Immature natural killer cell (primary cell): Measurements from ENCODE around the gene PEX10. TPM values are rescaled to one million over a fixed set of nuclear protein-coding genes. Genes with fewer than 3 reads are reported as not detected.
A peak's percentile ranks its signal among the peaks of the same experiment; 100 is the strongest.

Experiments
- DNase-seq, 3 donors: peaks; one replicate each; pipeline ENCODE4 v3.0.0; 2022; ENCODE audit warnings: mixed read lengths in 1 of 3
- H3K27ac Mint-ChIP-seq, 6 donors: one replicate each; pipeline ENCODE4 v1.8.0; 2020; ENCODE audit warnings: mixed read lengths in 6 of 6, mild to moderate bottlenecking in 5 of 6, inconsistent platforms in 4 of 6, moderate library complexity in 3 of 6
- H3K27me3 Mint-ChIP-seq, 3 donors: one replicate each; pipeline ENCODE4 v1.8.0; 2020 to 2021; ENCODE audit warnings: low read depth in 3 of 3, mild to moderate bottlenecking in 3 of 3, mixed read lengths in 3 of 3, moderate library complexity in 3 of 3, inconsistent platforms in 1 of 3
- H3K36me3 Mint-ChIP-seq, 3 donors: one replicate each; pipeline ENCODE4 v1.8.0; 2020; ENCODE audit warnings: mixed read lengths in 3 of 3, inconsistent platforms in 2 of 3, mild to moderate bottlenecking in 2 of 3
- H3K4me1 Mint-ChIP-seq, 2 donors: one replicate each; pipeline ENCODE4 v1.8.0; 2020; ENCODE audit warnings: inconsistent platforms in 2 of 2, mild to moderate bottlenecking in 2 of 2, mixed read lengths in 2 of 2, moderate library complexity in 1 of 2
- H3K4me3 Mint-ChIP-seq, 5 donors: one replicate each; pipeline ENCODE4 v1.8.0; 2020; ENCODE audit warnings: mild to moderate bottlenecking in 5 of 5, mixed read lengths in 5 of 5, inconsistent platforms in 3 of 5, moderate library complexity in 3 of 5
- H3K9me3 Mint-ChIP-seq, 6 donors: one replicate each; pipeline ENCODE4 v1.8.0; 2020; ENCODE audit warnings: mild to moderate bottlenecking in 6 of 6, mixed read lengths in 6 of 6, inconsistent platforms in 4 of 6, moderate library complexity in 3 of 6
- polyA plus RNA-seq, 3 donors: library from polyadenylated mRNA; unstranded; fragments of 300-500 nt; fragmentation: Illumina TruSeq; gene quantifications; one replicate each; pipeline ENCODE4 v1.2.3, GENCODE V29; 2021

PEX10 gene
- polyA plus RNA-seq, 3 donors from 2014 or later: 9.1 to 18.2 (median 9.3) TPM

GRCh38 chr1:2381741-2382620 is 30.4 kb downstream of the PEX10 start:
- no peak overlapping the region for H3K27ac Mint-ChIP-seq

GRCh38 chr1:2380816-2381591 is 31.4 kb downstream of the PEX10 start:
- no peak overlapping the region for H3K27ac Mint-ChIP-seq
- H3K27me3 Mint-ChIP-seq: peaks cover 0 to 4% (median 0%) of the 10 kb centered on the region in 3 donors
- H3K9me3 Mint-ChIP-seq: no peaks in the 10 kb centered on the region
- H3K4me1 Mint-ChIP-seq: no peaks in the 10 kb centered on the region
- no peaks in the 10 kb centered on the region for H3K36me3 Mint-ChIP-seq
- no peak for DNase-seq
- H3K4me3 Mint-ChIP-seq: no peak overlapping the region

More at GRCh38 chr1:2381741-2382620, 30.4 kb downstream of the PEX10 start:
- H3K4me1 Mint-ChIP-seq: no peaks in the 10 kb centered on the region
- no peaks in the 10 kb centered on the region for H3K36me3 Mint-ChIP-seq
- H3K4me3 Mint-ChIP-seq: no peak overlapping the region
- peak; percentile 69 to 75 (median 71) for DNase-seq
- H3K9me3 Mint-ChIP-seq: no peaks in the 10 kb centered on the region
- H3K27me3 Mint-ChIP-seq: peaks cover 0 to 4% (median 3%) of the 10 kb centered on the region in 3 donors

DNA sequence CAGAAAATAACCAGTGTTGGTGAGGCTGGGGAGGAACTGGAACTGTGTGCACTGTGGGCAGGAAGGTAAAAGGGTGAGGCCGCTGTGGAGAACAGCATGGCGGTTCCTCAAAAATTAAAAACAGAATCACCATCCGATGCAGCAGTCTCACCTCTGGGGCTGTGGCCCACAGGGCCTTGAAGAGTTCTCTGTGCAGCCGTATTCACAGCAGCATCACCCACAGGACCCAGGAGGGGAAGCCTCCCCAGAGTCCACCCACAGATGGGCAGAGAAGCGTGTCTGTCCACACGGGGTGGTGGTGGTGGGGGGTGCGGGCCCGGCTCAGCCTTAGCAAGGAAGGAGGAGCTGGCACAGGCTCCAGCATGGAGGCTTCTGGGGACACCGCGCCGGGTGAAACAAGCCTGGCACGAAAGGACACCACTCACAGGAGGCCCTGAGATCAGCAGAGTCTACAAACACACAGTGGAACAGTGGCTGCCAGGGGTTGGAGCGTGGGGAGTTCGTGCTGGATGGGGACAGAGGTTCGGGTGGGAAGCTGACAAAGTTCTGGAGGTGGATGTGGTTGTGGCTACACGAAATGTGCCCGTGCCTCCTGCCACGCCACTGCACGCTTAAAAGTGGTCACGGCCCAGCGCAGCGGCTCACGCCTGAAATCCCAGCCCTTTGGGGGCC is 32.5 kb downstream of the PEX10 start:
- no peaks in the 10 kb centered on the region for H3K4me1 Mint-ChIP-seq
- H3K27ac Mint-ChIP-seq: peak overlapping the region in 1 of 6 donors; percentile 19
- H3K36me3 Mint-ChIP-seq: no peaks in the 10 kb centered on the region
- peaks cover 0 to 4% (median 0%) of the 10 kb centered on the region in 3 donors for H3K27me3 Mint-ChIP-seq
- H3K9me3 Mint-ChIP-seq: no peaks in the 10 kb centered on the region
- no peak for DNase-seq
- no peak overlapping the region for H3K4me3 Mint-ChIP-seq

DNA sequence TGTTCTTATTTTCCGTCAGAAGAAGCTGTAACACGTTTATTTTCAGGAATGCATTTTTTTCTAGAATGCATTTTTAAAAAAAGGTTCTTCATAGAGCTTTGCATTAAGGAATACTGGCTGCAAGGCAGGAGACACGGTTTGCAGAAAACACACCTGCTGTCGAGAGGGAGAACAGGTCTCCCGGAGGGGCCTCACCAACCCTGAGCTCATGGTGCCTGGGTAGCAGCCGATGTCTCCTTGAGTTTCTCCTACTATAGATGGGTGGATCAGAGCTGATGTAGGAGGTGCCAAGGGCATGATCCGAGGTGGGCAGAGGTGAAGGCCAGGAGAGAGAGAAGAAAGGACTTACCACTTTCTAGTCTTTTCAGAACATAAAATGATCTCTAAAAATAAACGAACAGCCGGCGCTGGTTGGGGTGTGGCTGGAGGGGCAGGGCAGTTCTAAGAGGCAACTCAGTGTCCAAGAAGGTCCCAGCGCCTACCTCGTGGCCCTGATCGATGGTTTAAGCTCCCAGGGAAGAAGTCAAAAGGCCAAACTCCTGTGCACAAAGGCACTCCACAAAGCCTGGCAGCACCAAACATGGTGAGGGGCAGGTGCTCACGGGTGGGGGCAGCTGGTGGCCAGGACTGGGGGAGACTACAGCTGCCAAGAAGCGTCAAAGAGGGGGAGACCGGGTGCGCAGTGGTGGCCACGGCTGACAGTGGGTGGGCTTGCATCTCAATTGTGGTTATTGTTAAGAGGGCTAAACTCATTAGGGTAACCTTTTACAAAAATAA is 33.2 kb downstream of the PEX10 start:
- no peaks in the 10 kb centered on the region for H3K9me3 Mint-ChIP-seq
- H3K36me3 Mint-ChIP-seq: no peaks in the 10 kb centered on the region
- peaks cover 0 to 4% (median 0%) of the 10 kb centered on the region in 3 donors for H3K27me3 Mint-ChIP-seq
- no peak for DNase-seq
- no peak overlapping the region for H3K4me3 Mint-ChIP-seq
- H3K27ac Mint-ChIP-seq: no peak overlapping the region
- no peaks in the 10 kb centered on the region for H3K4me1 Mint-ChIP-seq

- H3K27ac Mint-ChIP-seq: no peak overlapping the region
- no peaks in the 10 kb centered on the region for H3K9me3 Mint-ChIP-seq
- peaks cover 0 to 4% (median 0%) of the 10 kb centered on the region in 3 donors for H3K27me3 Mint-ChIP-seq
- no peaks in the 10 kb centered on the region for H3K36me3 Mint-ChIP-seq
- H3K4me3 Mint-ChIP-seq: no peak overlapping the region
- no peak for DNase-seq
- no peaks in the 10 kb centered on the region for H3K4me1 Mint-ChIP-seq
Measured at GRCh38 chr1:2378441-2378851, 33.9 kb downstream of the PEX10 start.

DNA sequence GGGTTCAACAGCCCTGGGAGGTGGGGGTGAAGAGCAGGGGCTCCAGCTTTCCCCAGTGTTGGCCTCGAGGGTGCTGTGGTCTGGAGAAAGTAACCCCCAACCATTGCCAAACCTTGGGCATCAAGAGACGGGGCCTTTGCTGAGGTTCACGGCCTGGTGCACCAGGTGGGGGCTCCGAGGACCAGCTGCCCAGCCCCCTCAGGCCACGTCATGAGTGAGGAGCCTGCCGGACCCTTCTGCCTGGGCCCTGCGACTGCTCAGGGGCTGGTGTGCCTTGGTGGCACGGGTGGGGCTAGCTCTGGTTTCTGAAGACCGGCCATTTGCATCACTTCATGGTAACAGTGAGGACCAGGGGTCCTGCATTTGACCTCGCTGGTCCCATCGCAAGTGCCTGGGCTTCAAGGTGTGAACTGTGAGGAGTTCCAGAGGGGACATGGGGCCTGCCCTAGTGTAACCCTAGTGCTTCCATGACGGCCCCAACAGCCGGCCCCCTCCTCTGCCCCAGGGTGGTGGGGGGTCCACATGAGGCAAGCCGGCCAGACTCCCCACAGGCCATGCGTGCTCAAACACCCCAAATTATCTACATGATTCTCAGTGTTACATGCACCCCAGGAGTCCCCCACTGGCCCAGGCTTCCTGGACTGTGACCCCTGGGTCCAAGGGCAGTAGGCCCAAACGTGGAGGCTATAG is 34.5 kb downstream of the PEX10 start:
- Mint-ChIP-seq H3K27me3 (peaks cover 0 to 4% (median 0%) of the 10 kb centered on the region in 3 donors), H3K4me3 (no peak overlapping the region), H3K36me3 (no peaks in the 10 kb centered on the region), H3K4me1 (no peaks in the 10 kb centered on the region), H3K9me3 (no peaks in the 10 kb centered on the region), H3K27ac (no peak overlapping the region)
- DNase-seq: no peak

DNA sequence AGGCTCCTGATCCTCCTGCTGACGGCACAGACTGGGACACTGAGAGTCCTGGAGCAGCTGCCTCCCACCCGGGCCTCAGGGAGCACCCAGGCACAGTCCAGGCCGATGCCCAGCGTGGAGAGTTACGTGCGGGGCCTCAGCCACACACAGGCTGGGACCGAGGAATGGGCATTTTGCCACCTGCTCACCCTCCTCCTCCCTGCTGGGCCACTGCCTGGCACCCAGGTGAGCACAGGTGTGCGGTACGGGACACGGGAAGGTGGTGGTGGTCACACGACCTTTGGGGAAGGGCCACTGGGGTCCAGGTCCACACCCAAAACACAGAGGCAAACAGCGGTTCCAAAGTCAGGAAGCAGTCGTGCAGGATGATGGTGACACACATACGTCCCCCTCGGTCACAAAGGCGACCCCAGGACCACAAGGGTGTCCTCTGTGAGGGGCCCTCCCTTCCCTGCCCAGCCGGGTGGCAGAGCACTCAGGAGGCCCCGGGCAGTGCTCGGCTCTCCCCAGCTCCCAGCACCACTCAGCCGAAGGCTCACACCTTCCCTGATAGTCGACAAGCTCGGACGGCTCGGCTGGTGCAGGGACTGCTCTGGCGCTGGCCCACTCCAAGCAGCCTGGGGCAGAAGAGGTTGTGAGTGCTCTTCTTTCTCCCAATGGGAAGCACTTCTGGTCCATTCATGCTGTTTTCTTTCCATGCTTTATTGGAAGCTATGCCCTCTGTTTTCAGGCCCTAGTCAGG is 35.3 kb downstream of the PEX10 start:
- H3K9me3 Mint-ChIP-seq: no peaks in the 10 kb centered on the region
- H3K4me3 Mint-ChIP-seq: no peak overlapping the region
- H3K36me3 Mint-ChIP-seq: no peaks in the 10 kb centered on the region
- no peak overlapping the region for H3K27ac Mint-ChIP-seq
- H3K4me1 Mint-ChIP-seq: no peaks in the 10 kb centered on the region
- no peak for DNase-seq
- H3K27me3 Mint-ChIP-seq: peaks cover 0 to 4% (median 0%) of the 10 kb centered on the region in 3 donors

DNA sequence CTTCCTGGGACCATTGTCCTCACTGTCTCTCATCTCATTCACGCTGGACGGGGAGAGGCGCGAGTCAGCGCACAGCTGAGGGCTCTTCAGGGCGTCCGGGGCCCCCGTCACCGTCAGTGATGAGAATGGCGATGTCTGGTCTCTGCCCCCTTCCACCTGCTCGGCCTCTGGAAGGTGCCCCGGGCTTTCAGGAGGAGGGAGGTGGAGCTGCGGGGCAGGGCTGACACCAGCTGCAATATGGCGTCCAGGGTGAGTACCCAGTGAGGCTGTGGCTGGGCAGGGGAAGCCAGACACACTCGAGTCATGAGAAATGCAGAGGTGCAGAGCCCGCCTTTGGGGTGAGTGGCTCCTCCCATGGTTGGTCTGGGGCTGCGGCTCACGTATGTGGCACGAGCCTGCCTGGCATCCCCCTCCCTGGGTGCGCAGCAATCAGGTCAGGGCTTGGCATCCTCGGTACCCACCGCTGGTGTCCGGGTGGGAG is 36.1 kb downstream of the PEX10 start:
- Mint-ChIP-seq H3K36me3 (peaks cover 0 to under 1% (median 0%) of the 10 kb centered on the region in 3 donors), H3K9me3 (no peaks in the 10 kb centered on the region), H3K4me3 (no peak overlapping the region), H3K4me1 (no peaks in the 10 kb centered on the region), H3K27ac (no peak overlapping the region), H3K27me3 (peaks cover 0 to 4% (median 0%) of the 10 kb centered on the region in 3 donors)
- no peak for DNase-seq

DNA sequence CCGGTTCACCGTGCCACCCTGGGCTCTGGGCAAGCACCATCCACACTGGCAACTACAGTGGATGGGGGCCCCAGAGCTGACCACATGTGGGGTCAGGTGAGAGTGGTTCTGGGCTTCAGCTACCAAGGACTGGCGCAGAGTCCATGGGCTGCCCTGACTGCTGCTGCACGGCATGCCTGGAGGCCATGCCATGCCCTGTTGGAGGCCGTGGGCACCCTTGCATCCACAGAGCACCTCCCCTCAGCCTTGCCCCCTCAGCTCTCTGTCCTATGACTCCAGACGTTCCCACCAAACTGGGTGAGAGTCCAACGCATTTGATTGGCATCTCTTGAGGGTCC is 36.5 kb downstream of the PEX10 start:
- Mint-ChIP-seq H3K4me3 (no peak overlapping the region), H3K27me3 (peaks cover 0 to 4% (median 0%) of the 10 kb centered on the region in 3 donors), H3K36me3 (peaks cover 0 to 3% (median 3%) of the 10 kb centered on the region in 3 donors), H3K9me3 (no peaks in the 10 kb centered on the region), H3K4me1 (no peaks in the 10 kb centered on the region), H3K27ac (no peak overlapping the region)
- DNase-seq: no peak

- no peaks in the 10 kb centered on the region for H3K4me1 Mint-ChIP-seq
- H3K27me3 Mint-ChIP-seq: peaks cover 0 to 4% (median 0%) of the 10 kb centered on the region in 3 donors
- H3K27ac Mint-ChIP-seq: no peak overlapping the region
- no peak for DNase-seq
- H3K4me3 Mint-ChIP-seq: no peak overlapping the region
- peaks cover 0 to 4% (median 3%) of the 10 kb centered on the region in 3 donors for H3K36me3 Mint-ChIP-seq
- no peaks in the 10 kb centered on the region for H3K9me3 Mint-ChIP-seq
Measured at GRCh38 chr1:2375246-2375922, 37.0 kb downstream of the PEX10 start.

- no peak overlapping the region for H3K27ac Mint-ChIP-seq
Measured at GRCh38 chr1:2374252-2375155, 37.9 kb downstream of the PEX10 start.

More at GRCh38 chr1:2374252-2375155, 37.9 kb downstream of the PEX10 start:
- Mint-ChIP-seq H3K36me3 (peaks cover 0 to 12% (median 3%) of the 10 kb centered on the region in 3 donors), H3K4me1 (no peaks in the 10 kb centered on the region), H3K4me3 (no peak overlapping the region), H3K27me3 (peaks cover 0 to 4% (median 0%) of the 10 kb centered on the region in 3 donors), H3K9me3 (no peaks in the 10 kb centered on the region)
- no peak for DNase-seq
